ENCODE results near the gene TIMM9. TPM values are rescaled to one million over a fixed set of nuclear protein-coding genes. Genes with fewer than 3 reads are reported as not detected.

Gene TIMM9
- total RNA-seq, 1 donor from 2014 or later = 27.8 TPM

GRCh38 chr14:58465421-58465820 lies 38.1 kb upstream of the TIMM9 start:
- intact Hi-C loops (cut with micrococcal nuclease) = no loop called here
- no peak for DNase-seq
- H3K27me3 ChIP-seq (ENCODE audit: low read depth) = no peaks in the 10 kb centered on the region
- peaks cover 86% of the 10 kb centered on the region for H3K36me3 ChIP-seq
- no peak overlapping the region for H3K27ac ChIP-seq (replicated peaks)
- TF ChIP-seq, protein P1, sequence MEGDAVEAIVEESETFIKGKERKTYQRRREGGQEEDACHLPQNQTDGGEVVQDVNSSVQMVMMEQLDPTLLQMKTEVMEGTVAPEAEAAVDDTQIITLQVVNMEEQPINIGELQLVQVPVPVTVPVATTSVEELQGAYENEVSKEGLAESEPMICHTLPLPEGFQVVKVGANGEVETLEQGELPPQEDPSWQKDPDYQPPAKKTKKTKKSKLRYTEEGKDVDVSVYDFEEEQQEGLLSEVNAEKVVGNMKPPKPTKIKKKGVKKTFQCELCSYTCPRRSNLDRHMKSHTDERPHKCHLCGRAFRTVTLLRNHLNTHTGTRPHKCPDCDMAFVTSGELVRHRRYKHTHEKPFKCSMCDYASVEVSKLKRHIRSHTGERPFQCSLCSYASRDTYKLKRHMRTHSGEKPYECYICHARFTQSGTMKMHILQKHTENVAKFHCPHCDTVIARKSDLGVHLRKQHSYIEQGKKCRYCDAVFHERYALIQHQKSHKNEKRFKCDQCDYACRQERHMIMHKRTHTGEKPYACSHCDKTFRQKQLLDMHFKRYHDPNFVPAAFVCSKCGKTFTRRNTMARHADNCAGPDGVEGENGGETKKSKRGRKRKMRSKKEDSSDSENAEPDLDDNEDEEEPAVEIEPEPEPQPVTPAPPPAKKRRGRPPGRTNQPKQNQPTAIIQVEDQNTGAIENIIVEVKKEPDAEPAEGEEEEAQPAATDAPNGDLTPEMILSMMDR (IDR thresholded peaks at IDR 0.05; ENCODE audit: borderline replicate concordance) = no peak
- no peak overlapping the region for H3K4me3 ChIP-seq
- H3K9me3 ChIP-seq (replicated peaks) = no peaks in the 10 kb centered on the region
- no peaks in the 10 kb centered on the region for H3K4me1 ChIP-seq

- Histone ChIP-seq H3K9me3 (replicated peaks) (no peaks in the 10 kb centered on the region), H3K36me3 (peaks cover 90% of the 10 kb centered on the region), H3K4me1 (no peaks in the 10 kb centered on the region), H3K4me3 (no peak overlapping the region), H3K27me3 (ENCODE audit: low read depth) (no peaks in the 10 kb centered on the region), H3K27ac (replicated peaks) (no peak overlapping the region)
- intact Hi-C loops (cut with micrococcal nuclease) = no loop called here
- DNase-seq = no peak
- TF ChIP-seq, protein P1 (IDR thresholded peaks at IDR 0.05; ENCODE audit: borderline replicate concordance) = no peak
These were observed 37.3 kb upstream of the TIMM9 start for GRCh38 chr14:58464652-58465051.

DNA sequence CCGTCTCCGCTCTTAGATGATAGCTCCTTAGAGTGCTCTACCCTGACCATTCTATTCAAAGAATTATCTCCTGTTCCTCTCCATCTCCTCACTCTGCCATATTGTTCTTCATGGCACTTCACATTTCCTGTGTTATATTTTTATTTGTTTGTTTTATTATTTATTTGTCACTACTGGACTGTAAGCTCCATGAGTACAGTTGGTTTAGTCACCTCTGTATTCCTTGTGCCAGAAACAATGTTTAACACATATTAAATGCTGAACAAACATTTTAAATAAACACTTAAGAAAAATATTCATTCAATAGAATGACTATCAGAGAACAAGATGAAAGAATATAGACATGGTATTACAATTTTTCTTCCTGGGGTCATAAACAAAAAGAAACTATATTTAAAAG lies 35.8 kb upstream of the TIMM9 start:
- Histone ChIP-seq H3K4me1 (no peaks in the 10 kb centered on the region), H3K9me3 (replicated peaks) (no peaks in the 10 kb centered on the region), H3K36me3 (peaks cover 90% of the 10 kb centered on the region), H3K27me3 (ENCODE audit: low read depth) (no peaks in the 10 kb centered on the region), H3K27ac (replicated peaks) (no peak overlapping the region), H3K4me3 (no peak overlapping the region)
- no peak for DNase-seq
- TF ChIP-seq, protein P1 (IDR thresholded peaks at IDR 0.05; ENCODE audit: borderline replicate concordance) = no peak
- intact Hi-C loops (cut with micrococcal nuclease) = no loop called here

- H3K27me3 ChIP-seq (ENCODE audit: low read depth) = no peaks in the 10 kb centered on the region
- TF ChIP-seq, protein P1 (IDR thresholded peaks at IDR 0.05; ENCODE audit: borderline replicate concordance) = no peak
- H3K36me3 ChIP-seq = peaks cover 90% of the 10 kb centered on the region
- no peak for DNase-seq
- no peaks in the 10 kb centered on the region for H3K9me3 ChIP-seq (replicated peaks)
- no peak overlapping the region for H3K4me3 ChIP-seq
- no peak overlapping the region for H3K27ac ChIP-seq (replicated peaks)
- intact Hi-C loops (cut with micrococcal nuclease) = no loop called here
- H3K4me1 ChIP-seq = no peaks in the 10 kb centered on the region
These were observed 33.4 kb upstream of the TIMM9 start for GRCh38 chr14:58460772-58461171.

DNA sequence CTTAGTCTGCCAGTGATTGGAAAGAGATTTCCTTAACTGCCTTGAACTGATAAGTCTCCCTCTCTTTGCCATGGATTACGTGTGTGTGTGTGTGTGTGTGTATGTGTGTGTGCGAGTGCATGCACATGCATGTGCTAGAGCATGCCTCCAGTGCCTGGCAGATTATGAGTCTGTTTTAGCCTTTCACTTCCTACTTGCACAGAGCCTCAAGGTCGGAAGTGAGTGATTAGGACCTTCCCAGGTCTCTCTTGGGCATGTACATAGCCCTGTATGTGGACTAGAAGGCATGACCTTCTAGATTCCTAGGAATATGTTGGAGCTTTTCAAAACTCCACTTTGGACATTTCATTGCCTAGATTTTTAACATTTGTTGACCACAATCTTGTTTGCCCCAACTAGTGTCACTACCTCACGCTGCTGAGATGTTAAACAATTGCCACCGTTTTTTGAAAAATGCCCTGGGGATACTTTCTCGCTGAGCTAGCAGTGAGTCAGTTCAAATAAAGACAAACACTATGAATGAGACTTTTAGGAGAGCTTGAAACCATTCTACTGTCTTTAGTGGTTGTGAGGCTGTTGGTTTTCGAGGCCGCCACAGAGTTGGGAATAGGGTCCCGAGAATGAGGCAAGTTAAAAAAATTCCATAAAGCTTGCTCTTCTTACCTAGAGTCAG lies 28.4 kb upstream of the TIMM9 start:
- H3K4me3 ChIP-seq = no peak overlapping the region
- DNase-seq = no peak
- no peaks in the 10 kb centered on the region for H3K9me3 ChIP-seq (replicated peaks)
- intact Hi-C loops (cut with micrococcal nuclease) = no loop called here
- TF ChIP-seq, protein P1 (IDR thresholded peaks at IDR 0.05; ENCODE audit: borderline replicate concordance) = no peak
- peaks cover 86% of the 10 kb centered on the region for H3K36me3 ChIP-seq
- H3K27ac ChIP-seq (replicated peaks) = no peak overlapping the region
- H3K4me1 ChIP-seq = no peaks in the 10 kb centered on the region
- H3K27me3 ChIP-seq (ENCODE audit: low read depth) = no peaks in the 10 kb centered on the region
